ENCODE measurements around the gene ASB15. TPM values are rescaled to one million over a fixed set of nuclear protein-coding genes. Genes with fewer than 3 reads are reported as not detected.
A peak's percentile ranks its signal among the peaks of the same experiment; 100 is the strongest.

Gene ASB15
- polyA plus RNA-seq, 3 donors from 2014 or later, result not detected

GRCh38 chr7:123608991-123609882, 7.6 kb downstream of the ASB15 start:
- H3K27me3 Mint-ChIP-seq (ENCODE audit: low read depth in 3 of 3), result peaks cover 2 to 5% (median 2%) of the 10 kb centered on the region in 3 donors

GRCh38 chr7:123609883-123610239, 8.2 kb downstream of the ASB15 start:
- H3K9me3 Mint-ChIP-seq, result no peaks in the 10 kb centered on the region
- H3K4me3 Mint-ChIP-seq, result no peak overlapping the region
- H3K4me1 Mint-ChIP-seq, result no peaks in the 10 kb centered on the region
- DNase-seq, result no peak
- H3K27ac Mint-ChIP-seq, result no peak overlapping the region
- peaks cover 2 to 5% (median 4%) of the 10 kb centered on the region in 3 donors for H3K27me3 Mint-ChIP-seq (ENCODE audit: low read depth in 3 of 3)
- no peaks in the 10 kb centered on the region for H3K36me3 Mint-ChIP-seq

More at GRCh38 chr7:123608991-123609882, 7.6 kb downstream of the ASB15 start:
- no peak overlapping the region for H3K27ac Mint-ChIP-seq
- DNase-seq, result no peak
- no peaks in the 10 kb centered on the region for H3K4me1 Mint-ChIP-seq
- H3K9me3 Mint-ChIP-seq, result no peaks in the 10 kb centered on the region
- H3K4me3 Mint-ChIP-seq, result no peak overlapping the region
- H3K36me3 Mint-ChIP-seq, result no peaks in the 10 kb centered on the region

- Mint-ChIP-seq H3K9me3 (no peaks in the 10 kb centered on the region), H3K36me3 (no peaks in the 10 kb centered on the region), H3K4me1 (no peaks in the 10 kb centered on the region), H3K4me3 (no peak overlapping the region), H3K27me3 (ENCODE audit: low read depth in 3 of 3) (peaks cover 2 to 5% (median 2%) of the 10 kb centered on the region in 3 donors), H3K27ac (no peak overlapping the region)
- no peak for DNase-seq
These were observed 10.4 kb downstream of the ASB15 start for GRCh38 chr7:123612024-123612423.

- no peaks in the 10 kb centered on the region for H3K9me3 Mint-ChIP-seq
- H3K4me1 Mint-ChIP-seq, result no peaks in the 10 kb centered on the region
- no peaks in the 10 kb centered on the region for H3K36me3 Mint-ChIP-seq
- H3K27ac Mint-ChIP-seq, result no peak overlapping the region
- DNase-seq, result no peak
- peaks cover 2% of the 10 kb centered on the region in 3 donors for H3K27me3 Mint-ChIP-seq (ENCODE audit: low read depth in 3 of 3)
- no peak overlapping the region for H3K4me3 Mint-ChIP-seq
These were observed 13.7 kb downstream of the ASB15 start for GRCh38 chr7:123615344-123615743.

- Mint-ChIP-seq H3K9me3 (no peaks in the 10 kb centered on the region), H3K4me1 (no peaks in the 10 kb centered on the region), H3K36me3 (no peaks in the 10 kb centered on the region), H3K27me3 (ENCODE audit: low read depth in 3 of 3) (peaks cover 2% of the 10 kb centered on the region in 3 donors), H3K4me3 (no peak overlapping the region), H3K27ac (no peak overlapping the region)
- DNase-seq, result no peak
These were observed 14.6 kb downstream of the ASB15 start for GRCh38 chr7:123616223-123616622.

GRCh38 chr7:123621707-123622106, 20.1 kb downstream of the ASB15 start:
- H3K27ac Mint-ChIP-seq, result no peak overlapping the region
- no peaks in the 10 kb centered on the region for H3K36me3 Mint-ChIP-seq
- no peaks in the 10 kb centered on the region for H3K9me3 Mint-ChIP-seq
- no peak overlapping the region for H3K4me3 Mint-ChIP-seq
- DNase-seq, result no peak
- peaks cover 2 to 5% (median 2%) of the 10 kb centered on the region in 3 donors for H3K27me3 Mint-ChIP-seq (ENCODE audit: low read depth in 3 of 3)
- no peaks in the 10 kb centered on the region for H3K4me1 Mint-ChIP-seq

GRCh38 chr7:123622660-123623386, 21.2 kb downstream of the ASB15 start:
- no peak overlapping the region for H3K27ac Mint-ChIP-seq
- no peak overlapping the region for H3K4me3 Mint-ChIP-seq
- DNase-seq, result no peak
- H3K36me3 Mint-ChIP-seq, result no peaks in the 10 kb centered on the region
- peaks cover 2 to 5% (median 2%) of the 10 kb centered on the region in 3 donors for H3K27me3 Mint-ChIP-seq (ENCODE audit: low read depth in 3 of 3)
- H3K4me1 Mint-ChIP-seq, result no peaks in the 10 kb centered on the region
- no peaks in the 10 kb centered on the region for H3K9me3 Mint-ChIP-seq

GRCh38 chr7:123624527-123625183, 23.0 kb downstream of the ASB15 start:
- Mint-ChIP-seq H3K27me3 (ENCODE audit: low read depth in 3 of 3) (peaks cover 0 to 5% (median 2%) of the 10 kb centered on the region in 3 donors), H3K9me3 (no peaks in the 10 kb centered on the region), H3K4me1 (no peaks in the 10 kb centered on the region), H3K36me3 (no peaks in the 10 kb centered on the region), H3K27ac (no peak overlapping the region), H3K4me3 (no peak overlapping the region)
- peak; percentile 15 to 39 (median 18) for DNase-seq

- DNase-seq, result no peak
- no peaks in the 10 kb centered on the region for H3K4me1 Mint-ChIP-seq
- H3K27me3 Mint-ChIP-seq (ENCODE audit: low read depth in 3 of 3), result peaks cover 0 to 5% (median 2%) of the 10 kb centered on the region in 3 donors
- H3K9me3 Mint-ChIP-seq, result no peaks in the 10 kb centered on the region
- H3K36me3 Mint-ChIP-seq, result no peaks in the 10 kb centered on the region
- no peak overlapping the region for H3K4me3 Mint-ChIP-seq
- H3K27ac Mint-ChIP-seq, result no peak overlapping the region
These were observed 23.6 kb downstream of the ASB15 start for GRCh38 chr7:123625254-123625653.

- H3K9me3 Mint-ChIP-seq, result no peaks in the 10 kb centered on the region
- no peaks in the 10 kb centered on the region for H3K4me1 Mint-ChIP-seq
- peaks cover 0 to 5% (median 2%) of the 10 kb centered on the region in 3 donors for H3K27me3 Mint-ChIP-seq (ENCODE audit: low read depth in 3 of 3)
- no peak for DNase-seq
- no peak overlapping the region for H3K27ac Mint-ChIP-seq
- no peak overlapping the region for H3K4me3 Mint-ChIP-seq
- no peaks in the 10 kb centered on the region for H3K36me3 Mint-ChIP-seq
These were observed 26.2 kb downstream of the ASB15 start for GRCh38 chr7:123627851-123628250.

- Mint-ChIP-seq H3K4me3 (no peak overlapping the region), H3K27ac (no peak overlapping the region), H3K27me3 (ENCODE audit: low read depth in 3 of 3) (peaks cover 0 to 5% (median 2%) of the 10 kb centered on the region in 3 donors), H3K4me1 (no peaks in the 10 kb centered on the region), H3K9me3 (no peaks in the 10 kb centered on the region), H3K36me3 (no peaks in the 10 kb centered on the region)
- no peak for DNase-seq
These were observed 27.2 kb downstream of the ASB15 start for GRCh38 chr7:123628829-123629228.

GRCh38 chr7:123629281-123629680, 27.7 kb downstream of the ASB15 start:
- H3K36me3 Mint-ChIP-seq, result no peaks in the 10 kb centered on the region
- peaks cover 0 to 5% (median 2%) of the 10 kb centered on the region in 3 donors for H3K27me3 Mint-ChIP-seq (ENCODE audit: low read depth in 3 of 3)
- no peak for DNase-seq
- no peak overlapping the region for H3K27ac Mint-ChIP-seq
- H3K4me1 Mint-ChIP-seq, result no peaks in the 10 kb centered on the region
- no peaks in the 10 kb centered on the region for H3K9me3 Mint-ChIP-seq
- no peak overlapping the region for H3K4me3 Mint-ChIP-seq

- no peak for DNase-seq
- no peaks in the 10 kb centered on the region for H3K36me3 Mint-ChIP-seq
- no peaks in the 10 kb centered on the region for H3K9me3 Mint-ChIP-seq
- no peak overlapping the region for H3K27ac Mint-ChIP-seq
- H3K4me3 Mint-ChIP-seq, result no peak overlapping the region
- no peaks in the 10 kb centered on the region for H3K4me1 Mint-ChIP-seq
- no peaks in the 10 kb centered on the region for H3K27me3 Mint-ChIP-seq (ENCODE audit: low read depth in 3 of 3)
These were observed 31.2 kb downstream of the ASB15 start for GRCh38 chr7:123632808-123633207.

GRCh38 chr7:123633553-123633952, 31.9 kb downstream of the ASB15 start:
- no peak overlapping the region for H3K4me3 Mint-ChIP-seq
- H3K27me3 Mint-ChIP-seq (ENCODE audit: low read depth in 3 of 3), result peaks cover 0 to 3% (median under 1%) of the 10 kb centered on the region in 3 donors
- H3K27ac Mint-ChIP-seq, result no peak overlapping the region
- H3K36me3 Mint-ChIP-seq, result no peaks in the 10 kb centered on the region
- no peaks in the 10 kb centered on the region for H3K4me1 Mint-ChIP-seq
- no peak for DNase-seq
- H3K9me3 Mint-ChIP-seq, result no peaks in the 10 kb centered on the region
